Measurements from ENCODE around the gene FAM185A.
A peak's percentile ranks its signal among the peaks of the same experiment; 100 is the strongest.
"Not testable (repeated sequence)": the region's sequence is repeated elsewhere in the genome, so short reads cannot be mapped to it uniquely, and the experiment has no call there.

The FAM185A gene

DNA sequence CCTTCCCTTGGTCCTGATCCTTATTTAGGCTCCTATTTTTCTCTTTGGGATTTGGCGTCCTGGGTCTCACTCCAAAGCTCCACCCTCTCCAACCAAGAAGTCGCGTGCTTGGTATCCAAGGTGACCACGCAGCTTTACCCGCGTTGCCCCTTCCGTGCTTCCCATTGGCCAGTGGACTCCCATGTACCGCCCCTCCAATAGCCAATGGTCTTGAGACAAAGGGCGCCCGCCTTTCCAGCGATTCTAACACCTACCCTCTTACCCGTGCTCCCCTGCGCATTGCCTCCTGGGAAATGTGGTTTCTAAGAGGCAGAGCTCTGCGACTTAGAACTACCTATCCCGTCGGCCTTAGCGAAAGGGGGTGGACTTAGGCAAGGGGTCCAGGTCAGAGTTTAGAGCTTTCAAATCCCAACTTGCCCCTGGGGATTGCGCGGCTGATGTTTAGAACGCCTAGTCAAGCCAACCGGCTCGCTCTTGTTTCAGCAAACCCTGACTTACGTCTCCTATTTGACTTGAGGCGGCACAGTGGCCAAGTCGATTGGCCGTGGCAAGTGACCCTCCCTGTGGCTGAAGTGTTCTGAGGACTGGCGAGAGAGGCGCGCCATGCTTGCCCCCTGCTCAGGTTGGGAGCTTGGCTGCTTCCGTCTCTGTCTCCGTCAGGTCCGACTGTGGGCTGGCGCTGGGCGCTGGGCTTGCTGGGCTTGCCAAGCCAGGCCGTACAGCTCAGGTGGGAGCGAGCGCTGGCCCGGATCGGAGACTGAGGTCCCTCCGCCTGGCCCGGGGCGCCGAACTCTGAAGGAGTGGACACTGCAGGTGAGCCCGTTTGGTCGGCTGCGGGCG lies at the start of gene FAM185A:
Gene FAM185A, plus strand, starts transcription at position 395 of the 840 bp plus-strand sequence. Its CDS starts 209 bp downstream, at position 604.
- peak; percentile 95 for FAIRE-seq
- peak; percentile 99 for DNase-seq (ENCODE audit: low spot score)

DNA sequence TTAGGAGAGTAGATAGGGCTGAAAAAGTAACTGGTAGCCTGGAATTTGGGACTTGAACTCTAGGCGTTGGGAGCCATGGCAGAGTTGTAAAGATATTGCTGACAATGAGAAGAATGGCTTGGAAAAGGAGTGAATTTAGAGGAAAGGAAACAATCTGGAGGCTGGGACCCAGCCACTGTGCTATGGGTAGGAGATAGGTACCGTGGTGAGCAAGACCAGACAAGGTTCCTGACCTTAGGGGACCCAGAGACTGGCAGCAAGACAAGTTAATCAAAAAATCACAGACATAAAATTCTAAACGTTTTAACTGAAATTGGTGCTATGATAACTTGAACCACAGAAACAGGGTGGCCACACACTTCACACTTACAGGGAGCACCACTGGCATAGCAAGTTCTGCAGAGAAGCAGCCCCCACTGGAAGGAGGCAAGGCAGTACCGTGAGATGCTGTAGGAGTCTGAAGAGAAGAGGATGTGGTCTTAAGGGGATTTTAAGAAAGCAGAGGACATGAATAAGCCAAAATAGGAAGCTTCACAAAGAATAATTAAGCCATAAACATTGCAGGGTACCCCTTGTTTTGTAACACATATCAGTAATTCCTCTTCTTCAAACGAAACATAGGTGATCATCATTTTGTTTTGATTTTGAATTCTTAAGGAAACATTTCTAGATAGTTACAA lies 35.6 kb upstream of the FAM185A start:
- not testable (repeated sequence) for DNase-seq (ENCODE audit: low spot score); FAIRE-seq

DNA sequence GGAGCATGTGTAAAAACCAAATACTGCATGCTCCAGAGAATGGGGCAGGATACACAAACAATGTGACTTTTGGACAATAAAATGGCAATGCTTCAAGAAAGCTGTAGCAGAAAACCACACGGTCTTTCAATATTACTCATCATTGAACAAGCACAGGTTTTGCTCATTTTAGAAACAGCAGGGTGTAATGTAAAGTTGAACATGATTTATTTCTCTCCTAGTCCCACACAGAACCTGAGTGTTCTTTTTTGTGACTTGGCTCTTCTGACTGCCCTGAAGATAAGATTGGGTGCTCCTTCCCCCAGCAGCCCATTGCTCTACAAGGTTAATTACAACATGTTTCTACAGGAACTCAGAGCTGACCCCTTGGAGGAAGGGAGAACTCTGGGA lies 35.1 kb upstream of the FAM185A start:
- FAIRE-seq: peak; percentile 94
- not testable (repeated sequence) for DNase-seq (ENCODE audit: low spot score)

DNA sequence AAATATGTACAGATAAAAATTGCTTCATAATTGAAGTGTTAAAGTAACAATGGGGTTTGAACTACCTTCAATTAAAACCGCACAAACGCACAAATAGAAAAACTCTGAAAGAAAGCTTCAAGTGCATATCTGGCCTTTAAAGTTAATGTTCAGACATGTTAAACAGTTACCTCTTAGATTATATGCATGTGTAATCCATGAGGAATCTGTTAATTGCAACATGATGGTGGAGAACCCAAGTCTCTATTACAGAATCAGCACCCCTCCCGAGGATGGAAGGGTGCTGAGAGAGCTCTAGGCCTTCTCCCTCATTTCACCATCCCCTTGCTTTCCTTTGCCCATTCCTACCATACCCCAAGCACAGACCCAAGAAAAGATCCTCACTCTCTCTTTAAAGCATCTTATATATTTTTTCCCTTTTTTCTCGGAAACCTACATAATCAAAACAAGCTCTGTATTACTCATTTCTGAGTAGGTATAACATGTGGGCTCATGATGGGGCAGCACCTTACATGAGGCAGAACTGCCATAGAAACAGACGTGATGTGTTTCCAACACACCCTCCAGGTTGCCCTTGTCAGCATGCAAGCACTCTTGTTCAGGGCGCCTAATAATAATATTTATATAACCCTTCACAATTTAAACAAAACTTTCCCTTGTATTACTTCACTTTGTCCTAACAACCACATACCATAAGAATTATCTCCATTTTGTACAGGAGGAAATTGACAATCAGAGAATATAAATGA lies 33.9 kb upstream of the FAM185A start:
- FAIRE-seq: not testable (repeated sequence)

DNA sequence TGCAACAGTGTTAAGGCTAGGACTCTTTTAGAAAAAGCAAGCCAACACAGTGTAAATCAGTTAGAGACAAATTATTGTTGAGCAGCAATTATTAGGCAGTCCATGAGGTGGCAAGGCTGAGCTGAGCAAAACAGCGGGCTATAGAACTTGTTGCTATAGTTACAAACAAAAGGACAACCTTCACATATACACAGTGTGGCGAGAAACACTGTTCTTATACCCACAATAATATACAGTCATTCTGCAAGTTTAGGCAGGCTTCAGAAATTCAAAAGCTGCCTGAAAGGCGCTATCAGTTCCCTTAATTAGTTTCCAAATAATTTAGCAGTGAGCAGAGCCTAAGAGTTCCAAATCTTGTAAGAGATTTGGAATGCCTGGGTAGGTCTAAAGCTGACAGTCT lies 33.1 kb upstream of the FAM185A start:
- not testable (repeated sequence) for FAIRE-seq; DNase-seq (ENCODE audit: low spot score)

More for the DNA sequence above, 33.9 kb upstream of the FAM185A start:
- DNase-seq (ENCODE audit: low spot score): not testable (repeated sequence)

DNA sequence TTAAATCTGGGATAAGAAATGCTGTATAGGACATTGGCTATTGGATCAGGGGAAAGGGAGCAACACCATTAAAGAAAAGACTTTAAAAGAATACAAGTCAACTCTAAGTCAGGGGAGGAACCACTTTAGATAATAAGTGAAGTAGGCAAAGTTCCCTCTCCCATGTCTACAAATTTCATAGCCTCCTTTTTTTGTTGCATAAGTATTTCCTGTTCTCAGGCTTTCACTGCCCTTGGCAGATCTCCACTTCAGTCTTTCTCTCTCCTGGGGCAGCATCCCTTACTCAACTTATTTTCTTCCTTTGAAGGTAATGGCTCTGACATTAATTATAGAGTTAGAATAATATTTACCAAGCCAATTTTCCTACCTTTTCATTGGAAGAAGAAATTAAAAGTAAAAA lies 30.3 kb upstream of the FAM185A start:
- not testable (repeated sequence) for FAIRE-seq; DNase-seq (ENCODE audit: low spot score)

DNA sequence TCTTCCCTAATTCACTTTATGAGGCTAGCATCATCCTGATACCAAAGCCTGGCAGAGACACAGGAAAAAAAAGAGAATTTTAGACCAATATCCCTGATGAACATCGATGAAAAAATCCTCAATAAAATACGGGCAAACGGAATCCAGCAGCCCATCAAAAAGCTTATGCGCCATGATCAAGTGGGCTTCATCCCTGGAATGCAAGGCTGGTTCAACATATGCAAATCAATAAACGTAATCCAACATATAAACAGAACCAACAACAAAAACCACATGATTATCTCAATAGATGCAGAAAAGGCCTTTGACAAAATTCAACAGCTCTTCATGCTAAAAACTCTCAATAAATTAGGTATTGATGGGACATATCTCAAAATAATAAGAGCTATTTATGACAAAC lies 22.6 kb upstream of the FAM185A start:
- FAIRE-seq; DNase-seq (ENCODE audit: low spot score): not testable (repeated sequence)

DNA sequence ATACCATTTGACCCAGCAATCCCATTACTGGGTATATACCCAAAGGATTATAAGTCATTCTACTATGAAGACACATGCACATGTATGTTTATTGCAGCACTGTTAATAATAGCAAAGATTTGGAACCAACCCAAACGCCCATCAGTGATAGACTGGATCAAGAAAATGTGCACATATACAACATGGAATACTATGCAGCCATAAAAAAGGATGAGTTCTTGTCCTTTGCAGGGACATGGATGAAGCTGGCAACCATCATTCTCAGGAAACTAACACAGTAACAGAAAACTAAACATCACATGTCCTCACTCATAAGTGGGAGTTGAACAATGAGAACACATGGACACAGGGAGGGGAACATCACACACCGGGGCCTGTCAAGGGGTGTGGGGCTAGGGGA lies 19.1 kb upstream of the FAM185A start:
- FAIRE-seq; DNase-seq (ENCODE audit: low spot score): not testable (repeated sequence)

DNA sequence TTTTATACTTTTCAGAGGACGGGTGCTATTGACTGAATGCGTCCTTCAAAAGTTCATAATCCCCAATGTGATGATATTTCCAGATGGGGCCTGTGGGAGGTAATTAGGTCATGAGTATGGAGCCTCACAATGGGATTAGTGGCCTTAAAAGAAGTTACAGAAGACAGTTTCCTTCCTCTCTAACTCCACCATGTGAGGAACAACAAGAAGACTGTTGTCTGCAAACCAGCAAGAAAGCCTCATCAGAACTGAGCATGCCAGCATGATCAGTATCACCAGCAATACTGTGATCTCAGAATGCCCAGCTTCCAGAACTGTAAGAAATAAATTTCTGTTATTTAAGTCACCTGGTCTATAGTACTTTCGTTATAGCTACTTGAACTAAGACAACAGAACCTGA lies 18.4 kb upstream of the FAM185A start:
- not testable (repeated sequence) for DNase-seq (ENCODE audit: low spot score); FAIRE-seq

DNA sequence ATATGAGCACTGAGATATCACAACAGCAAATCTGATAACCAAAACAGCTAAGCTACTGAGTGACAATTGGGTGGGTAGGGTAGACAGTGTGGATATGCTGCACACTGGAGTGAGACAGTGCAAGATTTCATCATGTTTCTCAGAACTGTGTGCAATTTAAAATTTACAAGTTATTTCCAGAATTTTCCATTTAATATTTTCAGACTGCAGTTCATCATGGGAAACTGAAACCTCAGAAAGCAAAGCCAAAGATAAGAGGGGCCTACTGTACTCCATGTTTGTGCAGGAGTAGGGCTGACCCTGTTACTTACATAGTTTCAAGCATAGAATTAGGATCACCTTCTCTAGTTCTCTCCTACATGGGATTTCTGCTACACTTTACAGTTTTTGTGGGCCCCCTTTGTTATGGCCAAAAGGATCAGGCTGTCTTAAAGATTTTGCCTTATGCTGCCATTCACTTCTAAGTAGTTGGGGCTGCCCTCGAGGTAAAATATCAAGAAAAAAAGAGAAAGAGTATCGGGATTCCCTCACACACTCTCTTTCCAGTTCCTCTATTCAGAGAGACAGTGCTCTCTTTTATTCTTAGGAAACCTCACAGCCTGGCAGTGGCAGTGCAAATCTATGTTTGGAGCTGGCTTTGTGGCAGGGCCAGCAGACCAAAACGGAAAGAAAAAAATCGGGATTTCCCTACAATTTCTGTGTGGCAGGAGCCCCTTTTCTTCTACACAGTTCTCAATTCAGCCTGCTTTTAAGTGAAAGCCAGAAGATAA lies 6.6 kb upstream of the FAM185A start:
- not testable (repeated sequence) for DNase-seq (ENCODE audit: low spot score); FAIRE-seq

DNA sequence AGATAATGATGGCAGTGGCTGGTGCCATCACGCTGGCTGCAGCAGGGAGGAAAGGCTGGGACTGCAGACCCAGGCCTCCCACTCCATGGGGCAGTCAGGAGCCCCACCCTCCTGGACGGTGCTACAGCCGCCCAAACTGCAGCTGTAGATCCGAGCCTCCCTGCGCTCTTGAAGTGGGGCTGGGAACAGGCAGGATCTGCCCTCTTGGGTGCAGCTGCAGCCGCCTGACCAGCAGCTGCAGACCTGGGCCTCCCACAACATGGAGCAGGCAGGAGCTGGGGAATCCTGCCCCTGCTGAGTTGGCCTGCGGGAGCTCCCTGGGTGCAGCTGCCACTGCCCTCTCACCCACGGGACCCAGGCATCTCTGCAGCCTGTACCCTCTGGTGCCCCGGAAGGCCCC lies 4.9 kb upstream of the FAM185A start:
- not testable (repeated sequence) for FAIRE-seq; DNase-seq (ENCODE audit: low spot score)

DNA sequence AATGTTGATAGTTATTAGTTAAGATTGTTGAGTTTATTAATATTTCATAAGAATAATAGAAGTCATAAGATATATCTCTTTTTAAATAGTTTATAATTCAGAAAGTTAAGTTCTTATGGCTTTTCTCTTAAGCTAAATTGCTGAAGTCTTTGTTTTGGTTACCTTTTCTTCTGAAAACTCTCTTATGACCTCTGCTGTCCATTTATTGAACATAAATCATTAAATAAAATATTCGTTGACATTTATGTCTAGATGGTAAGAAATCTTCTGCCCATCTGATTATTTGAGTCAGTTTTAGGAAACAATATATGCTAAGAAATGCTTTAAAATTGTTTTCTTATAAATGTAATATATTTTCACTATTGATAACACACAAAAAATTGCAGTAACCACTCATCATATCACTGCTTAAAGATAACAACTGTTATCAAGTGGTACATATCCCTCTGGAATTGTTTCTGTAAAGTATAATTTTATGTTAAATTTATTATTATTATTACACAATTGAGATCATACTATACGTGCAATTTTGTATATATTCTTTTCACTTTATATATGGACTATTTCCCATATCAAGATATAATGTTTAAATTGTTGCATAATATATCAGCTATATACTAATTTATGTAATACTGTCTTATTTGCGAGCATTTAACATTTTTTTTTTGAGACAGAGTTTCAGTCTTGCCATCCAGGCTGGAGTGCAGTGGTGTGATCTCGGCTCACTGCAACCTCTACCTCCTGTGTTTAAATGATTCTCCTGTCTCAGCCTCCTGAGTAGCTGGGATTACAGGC lies 3.1 kb upstream of the FAM185A start:
- not testable (repeated sequence) for DNase-seq (ENCODE audit: low spot score)

DNA sequence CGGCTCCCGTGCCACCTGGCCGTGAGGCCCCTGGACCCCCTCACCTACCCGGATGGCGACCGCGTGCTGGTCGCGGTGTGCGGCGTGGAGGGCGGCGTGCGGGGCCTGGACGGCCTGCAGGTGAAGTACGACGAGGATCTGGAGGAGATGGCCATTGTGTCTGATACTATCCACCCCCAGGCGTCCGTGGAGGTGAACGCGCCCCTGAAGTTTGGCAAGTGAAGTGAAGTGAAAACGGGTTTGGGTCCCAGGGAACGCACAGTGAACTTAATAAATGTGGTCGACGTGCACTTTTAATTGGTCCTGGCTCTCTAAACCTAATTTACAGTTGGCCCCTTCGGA lies 617 bp downstream of the FAM185A start:
- DNase-seq (ENCODE audit: low spot score); FAIRE-seq: not testable (repeated sequence)

More for the DNA sequence above, 3.1 kb upstream of the FAM185A start:
- FAIRE-seq: peak; percentile 90

DNA sequence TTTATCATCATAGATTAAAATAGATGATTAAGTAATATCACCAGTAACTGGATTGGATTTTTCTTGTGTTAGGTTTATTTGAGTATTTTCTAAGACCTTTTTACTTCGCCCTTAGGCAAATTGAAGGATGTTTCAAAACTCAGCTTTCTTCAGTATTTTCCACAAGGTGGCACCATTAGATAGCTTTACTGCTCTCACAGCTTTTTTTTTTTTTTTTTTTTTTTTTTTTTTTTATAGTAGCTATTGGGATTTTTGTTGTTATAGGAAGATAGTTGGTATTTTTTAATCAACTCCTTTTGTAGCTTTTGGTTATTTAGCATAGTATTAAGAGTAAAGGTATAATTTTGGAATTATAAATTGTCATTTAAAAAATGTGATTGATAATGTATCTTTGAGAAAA lies 9.4 kb downstream of the FAM185A start:
- FAIRE-seq (peak; percentile 93), DNase-seq (ENCODE audit: low spot score) (peak; percentile 18)

DNA sequence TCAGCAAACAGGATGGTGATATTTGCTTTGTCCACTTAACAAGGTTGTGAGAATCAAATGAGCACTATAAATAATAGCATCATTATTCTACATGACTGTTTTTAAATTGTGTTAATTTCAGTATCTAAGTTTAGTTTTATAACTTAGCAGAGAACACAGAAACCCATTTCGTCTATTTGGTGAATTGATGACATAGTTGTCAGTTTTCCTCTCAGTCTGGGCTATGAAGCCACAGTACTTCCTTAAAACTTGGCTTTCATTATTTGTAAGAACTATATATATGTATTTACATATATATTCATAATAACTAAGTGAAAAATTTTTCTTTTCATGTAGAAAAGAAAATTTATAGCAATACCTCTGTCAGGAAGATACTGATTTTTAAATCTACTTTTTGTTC lies 11.1 kb downstream of the FAM185A start:
- not testable (repeated sequence) for DNase-seq (ENCODE audit: low spot score); FAIRE-seq

DNA sequence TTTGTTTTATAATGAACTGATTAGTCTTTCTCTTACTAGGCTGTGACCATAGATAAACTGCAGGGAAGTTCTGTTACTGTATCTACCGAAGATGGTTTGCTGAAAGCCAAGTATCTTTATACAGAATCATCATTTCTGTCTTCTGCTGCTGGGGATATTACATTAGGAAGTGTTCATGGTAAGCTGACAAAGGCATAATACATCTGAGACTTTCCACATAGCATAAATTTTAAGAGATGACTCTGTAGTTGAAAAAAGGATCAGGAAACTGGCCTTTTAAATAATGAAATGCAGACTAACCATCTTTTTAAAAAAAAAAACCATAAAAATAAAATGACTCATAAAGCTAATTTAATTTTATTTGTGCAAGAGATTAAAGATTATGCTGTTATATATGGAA lies 12.4 kb downstream of the FAM185A start:
- DNase-seq (ENCODE audit: low spot score); FAIRE-seq: not testable (repeated sequence)

DNA sequence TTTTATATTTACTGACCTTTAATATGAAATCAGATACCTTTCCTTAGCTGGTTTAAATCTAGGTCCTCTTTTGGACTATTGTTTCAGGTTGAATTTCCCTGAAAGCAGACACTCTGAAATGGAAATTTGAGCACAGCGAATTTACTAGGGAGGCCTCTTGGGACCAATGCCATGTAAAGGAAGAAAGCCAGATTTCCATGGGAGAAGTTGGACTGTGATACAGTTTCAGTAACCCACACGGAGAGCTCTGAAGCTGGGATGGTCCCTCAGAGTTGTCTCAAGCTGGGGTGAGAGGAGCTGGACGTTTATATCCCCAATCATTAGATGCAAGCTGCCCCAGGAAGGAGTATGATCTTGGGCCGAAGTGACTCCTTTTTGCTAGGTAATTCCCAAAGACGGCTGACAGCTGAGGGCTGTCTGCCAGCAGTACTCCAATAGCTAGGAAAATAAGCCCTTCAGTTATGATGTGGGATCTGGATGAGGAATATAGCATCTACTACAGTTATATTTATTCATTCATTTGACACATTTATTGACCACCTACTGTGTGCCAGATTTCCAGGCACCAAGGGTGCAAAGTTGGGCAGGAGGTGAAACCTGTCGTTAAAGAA lies 14.6 kb downstream of the FAM185A start:
- not testable (repeated sequence) for DNase-seq (ENCODE audit: low spot score); FAIRE-seq

DNA sequence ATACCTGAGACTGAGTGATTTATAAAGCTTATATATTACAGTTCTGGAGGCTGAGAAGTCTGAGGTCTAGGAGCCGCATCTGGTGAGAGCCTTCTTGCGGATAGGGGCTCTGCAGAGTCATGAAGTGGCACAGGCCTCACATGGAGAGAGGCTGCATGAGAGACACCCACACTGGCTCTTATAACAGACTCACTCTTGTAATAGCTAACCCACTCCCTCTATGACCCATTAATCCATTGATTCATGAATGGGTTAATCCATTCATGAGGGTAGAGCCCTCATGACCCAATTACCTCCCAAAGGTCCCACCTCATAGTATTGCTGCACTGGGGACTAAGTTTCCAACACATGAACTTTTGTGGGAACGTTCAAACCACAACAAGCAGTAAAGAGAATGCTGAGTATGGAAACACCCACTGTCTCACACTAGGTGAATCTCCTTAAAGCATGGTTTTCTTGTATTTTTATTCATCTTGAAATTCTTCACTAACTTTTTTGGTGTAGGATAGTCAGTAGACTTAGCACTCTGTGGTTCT lies 20.9 kb downstream of the FAM185A start:
- FAIRE-seq; DNase-seq (ENCODE audit: low spot score): not testable (repeated sequence)

DNA sequence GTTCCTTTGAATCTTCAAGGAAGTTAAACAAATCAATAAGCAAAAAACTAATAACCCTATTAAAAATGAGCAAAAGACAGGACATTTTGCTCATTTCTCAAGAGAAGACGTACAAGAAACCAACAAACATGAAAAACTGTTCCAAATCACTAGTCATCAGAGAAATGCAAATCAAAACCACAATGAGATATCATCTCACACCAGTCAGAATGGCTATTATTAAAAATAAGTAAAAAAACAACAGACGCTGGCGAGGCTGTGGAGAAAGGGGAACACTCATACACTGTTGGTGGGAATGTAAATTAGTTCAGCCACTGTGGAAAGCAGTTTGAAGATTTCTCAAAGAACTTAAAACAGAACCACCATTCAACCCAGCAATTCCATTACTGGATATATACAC lies 21.7 kb downstream of the FAM185A start:
- DNase-seq (ENCODE audit: low spot score); FAIRE-seq: not testable (repeated sequence)

Data from RCC 7860 (cell line).